Fibroblast of pulmonary artery (primary cell): ENCODE results near the gene PLB1.

Experiments used
- DNase-seq: peaks from one replicate; pipeline ENCODE4 v3.0.0-alpha.2; 2010; ENCODE audit warnings: low read depth
- H3K4me3 ChIP-seq: replicated peaks from 2 replicates; pipeline ENCODE4 v1.5.1; 2011; ENCODE audit warnings: low read depth, mild to moderate bottlenecking, control low read depth, low read length, moderate library complexity
- CTCF ChIP-seq: IDR thresholded peaks from 2 replicates; pipeline ENCODE4 v1.5.1; 2011; ENCODE audit warnings: mild to moderate bottlenecking, control low read depth, low read length, inconsistent platforms; ENCODE audit errors: missing control alignments

The PLB1 gene

GRCh38 chr2:28497206-28497605 lies 1.3 kb downstream of the PLB1 start:
- no peak for TF ChIP-seq CTCF
- no peak overlapping the region for H3K4me3 ChIP-seq
- DNase-seq, result no peak

GRCh38 chr2:28499282-28499681 lies 3.4 kb downstream of the PLB1 start:
- no peak overlapping the region for H3K4me3 ChIP-seq
- DNase-seq, result no peak
- no peak for TF ChIP-seq CTCF

GRCh38 chr2:28505361-28505760 lies 9.5 kb downstream of the PLB1 start:
- no peak for TF ChIP-seq CTCF
- DNase-seq, result no peak
- no peak overlapping the region for H3K4me3 ChIP-seq

- DNase-seq, result no peak
- no peak overlapping the region for H3K4me3 ChIP-seq
- no peak for TF ChIP-seq CTCF
Observed at GRCh38 chr2:28506112-28506910, 10.5 kb downstream of the PLB1 start.

GRCh38 chr2:28507796-28508764 lies 12.2 kb downstream of the PLB1 start:
- DNase-seq, result no peak
- TF ChIP-seq CTCF, result no peak
- no peak overlapping the region for H3K4me3 ChIP-seq

GRCh38 chr2:28509361-28509760 lies 13.5 kb downstream of the PLB1 start:
- H3K4me3 ChIP-seq, result no peak overlapping the region
- no peak for DNase-seq
- no peak for TF ChIP-seq CTCF
